Ovary (tissue), 9 donors: ENCODE data around the gene SPRR1A. TPM values are rescaled to one million over a fixed set of nuclear protein-coding genes. Genes with fewer than 3 reads are reported as not detected.

Source experiments
- DNase-seq, 5 donors: peaks; one replicate each; pipeline ENCODE4 v3.0.0-alpha.2; 2019 to 2020
- H3K27ac ChIP-seq, 2 donors: fragments of 200-600 bp; one replicate each; pipeline versions ENCODE4 v1.5.1 to v1.8.0; 2019 to 2022
- H3K27me3 ChIP-seq: fragments of 200-600 bp; one replicate; pipeline ENCODE4 v1.8.0; 2022
- H3K36me3 ChIP-seq: fragments of 200-600 bp; sonication (generic); one replicate; pipeline ENCODE4 v1.5.1; 2019
- H3K4me1 ChIP-seq: one replicate; pipeline ENCODE4 v1.8.1; 2013; ENCODE audit warnings: mild to moderate bottlenecking, moderate library complexity; ENCODE audit not compliant: insufficient read depth
- H3K4me3 ChIP-seq: fragments of 200-600 bp; sonication (generic); one replicate; pipeline ENCODE4 v1.5.1; 2017
- H3K9me3 ChIP-seq, 2 donors: fragments of 200-600 bp in 1 of 2; sonication (generic) in 1 of 2; one replicate each; pipeline versions ENCODE4 v1.5.1 to v1.8.1; 2013 to 2019; ENCODE audit warnings: mild to moderate bottlenecking in 1 of 2, moderate library complexity in 1 of 2
- EP300 ChIP-seq: sonication (generic); formaldehyde crosslinking; IDR thresholded peaks from one replicate; pipeline ENCODE4 v1.6.1; 2017; ENCODE audit warnings: antibody characterized with exemption
- POLR2A ChIP-seq: fragments of 450-650 bp; IDR thresholded peaks from one replicate; pipeline ENCODE4 v1.6.1; 2017; ENCODE audit warnings: antibody characterized with exemption, mild to moderate bottlenecking, moderate library complexity
- WGBS, 3 donors: extraction: QIAGEN DNeasy Blood & Tissue Kit in 1 of 3; methylation state at CpG; one replicate each; pipeline versions ENCODE4 v1.1.5 to v1.1.7; 2013 to 2017; 5-methylcytosine and 5-hydroxymethylcytosine counted together
- intact Hi-C, 4 donors: fragments of 100-400 bp; cut with DNase I; formaldehyde crosslinking; loops; one replicate each; pipeline versions ENCODE4 v1.11.0 to v1.15.1; 2022 to 2023
- polyA plus RNA-seq, 2 donors: library from polyadenylated mRNA; stranded (reverse); fragments of 200-250 nt in 1 of 2; fragments of 350-450 nt in 1 of 2; fragmentation: Illumina TruSeq in 1 of 2; extraction: RNeasy Lipid Tissue Mini Kit (QIAGEN cat#74804) in 1 of 2; gene quantifications; one replicate each; pipeline ENCODE4 v1.2.3, GENCODE V29; 2013 to 2014
- total RNA-seq, 7 donors: library from RNA; depleted of rRNA in 2 of 7; stranded (reverse); fragments of >200 nt in 2 of 7; fragmentation: NEBNext Ultra II Directional in 3 of 7; extraction: Animal tissue kit (Norgen Biotek cat#: 25700) in 3 of 7; gene quantifications; one replicate each; pipeline versions ENCODE4 v1.1.0 to v1.2.4, GENCODE V29; 2016 to 2023
- TF ChIP-seq, protein P1 (sequence below), 3 donors: fragments of 450-650 bp in 2 of 3; fragments of 200-600 bp in 1 of 3; IDR thresholded peaks; one replicate each; pipeline versions ENCODE4 v1.5.1 to v1.8.0; 2016 to 2022; ENCODE audit warnings: antibody characterized with exemption in 3 of 3, mild to moderate bottlenecking in 1 of 3
- donor health status: DM: no; HTN: no; CAD: no; lungs with moderate emphysema.
- donor health status: DM: no; HTN: no; CAD: no.
- donor health status: Bipolar disorder and iron deficiency.
- donor health status: DM: yes; HTN: yes; CAD: no.
- donor health status: DM: no; HTN: no; CAD: no.
- donor health status: DM: yes; HTN: yes; CAD: no.

The SPRR1A gene
- total and polyA plus RNA-seq, 9 donors: not detected

DNA sequence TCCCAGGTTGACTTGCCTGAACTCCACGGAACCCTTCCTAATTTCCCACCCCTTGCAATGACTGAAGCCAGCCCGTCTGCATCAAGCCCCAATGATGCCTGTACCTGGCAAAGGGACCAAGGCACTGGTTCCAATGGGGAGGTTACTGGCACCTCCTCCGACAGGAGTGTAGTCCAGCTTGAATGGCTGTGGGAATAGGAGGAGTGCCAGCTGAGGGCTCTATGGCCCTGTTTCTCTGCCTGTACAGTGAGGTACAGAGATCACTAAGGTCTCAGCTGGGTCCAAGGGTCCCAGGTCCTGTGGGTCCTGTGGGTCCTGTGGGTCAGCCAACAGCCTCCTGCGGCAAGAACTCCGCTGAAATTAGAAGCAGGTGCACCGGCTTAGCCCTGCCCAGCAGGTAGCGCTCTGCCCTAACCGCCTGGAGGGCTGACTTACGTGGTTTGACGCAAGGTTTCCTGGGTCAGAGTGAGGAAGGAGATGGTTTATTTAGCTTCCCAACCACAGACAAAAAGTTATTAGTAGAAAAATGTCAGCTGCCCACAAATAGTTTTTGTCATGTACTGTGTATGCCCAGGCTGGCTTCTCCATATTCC is 23.3 kb upstream of the SPRR1A start:
- Histone ChIP-seq H3K4me1 (no peaks in the 10 kb centered on the region), H3K4me3 (no peak overlapping the region), H3K9me3 (no peaks in the 10 kb centered on the region), H3K27me3 (no peaks in the 10 kb centered on the region), H3K27ac (no peak overlapping the region), H3K36me3 (no peaks in the 10 kb centered on the region)
- intact Hi-C loops: no loop called here
- DNase-seq: no peak
- TF ChIP-seq, protein P1, sequence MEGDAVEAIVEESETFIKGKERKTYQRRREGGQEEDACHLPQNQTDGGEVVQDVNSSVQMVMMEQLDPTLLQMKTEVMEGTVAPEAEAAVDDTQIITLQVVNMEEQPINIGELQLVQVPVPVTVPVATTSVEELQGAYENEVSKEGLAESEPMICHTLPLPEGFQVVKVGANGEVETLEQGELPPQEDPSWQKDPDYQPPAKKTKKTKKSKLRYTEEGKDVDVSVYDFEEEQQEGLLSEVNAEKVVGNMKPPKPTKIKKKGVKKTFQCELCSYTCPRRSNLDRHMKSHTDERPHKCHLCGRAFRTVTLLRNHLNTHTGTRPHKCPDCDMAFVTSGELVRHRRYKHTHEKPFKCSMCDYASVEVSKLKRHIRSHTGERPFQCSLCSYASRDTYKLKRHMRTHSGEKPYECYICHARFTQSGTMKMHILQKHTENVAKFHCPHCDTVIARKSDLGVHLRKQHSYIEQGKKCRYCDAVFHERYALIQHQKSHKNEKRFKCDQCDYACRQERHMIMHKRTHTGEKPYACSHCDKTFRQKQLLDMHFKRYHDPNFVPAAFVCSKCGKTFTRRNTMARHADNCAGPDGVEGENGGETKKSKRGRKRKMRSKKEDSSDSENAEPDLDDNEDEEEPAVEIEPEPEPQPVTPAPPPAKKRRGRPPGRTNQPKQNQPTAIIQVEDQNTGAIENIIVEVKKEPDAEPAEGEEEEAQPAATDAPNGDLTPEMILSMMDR (IDR thresholded peaks at IDR 0.05): no peak
- TF ChIP-seq EP300: no peak
- TF ChIP-seq POLR2A: no peak
- WGBS, 3 donors: 88 to 93% (median 91%) methylated on average over 10 of the region's 10 CpGs

DNA sequence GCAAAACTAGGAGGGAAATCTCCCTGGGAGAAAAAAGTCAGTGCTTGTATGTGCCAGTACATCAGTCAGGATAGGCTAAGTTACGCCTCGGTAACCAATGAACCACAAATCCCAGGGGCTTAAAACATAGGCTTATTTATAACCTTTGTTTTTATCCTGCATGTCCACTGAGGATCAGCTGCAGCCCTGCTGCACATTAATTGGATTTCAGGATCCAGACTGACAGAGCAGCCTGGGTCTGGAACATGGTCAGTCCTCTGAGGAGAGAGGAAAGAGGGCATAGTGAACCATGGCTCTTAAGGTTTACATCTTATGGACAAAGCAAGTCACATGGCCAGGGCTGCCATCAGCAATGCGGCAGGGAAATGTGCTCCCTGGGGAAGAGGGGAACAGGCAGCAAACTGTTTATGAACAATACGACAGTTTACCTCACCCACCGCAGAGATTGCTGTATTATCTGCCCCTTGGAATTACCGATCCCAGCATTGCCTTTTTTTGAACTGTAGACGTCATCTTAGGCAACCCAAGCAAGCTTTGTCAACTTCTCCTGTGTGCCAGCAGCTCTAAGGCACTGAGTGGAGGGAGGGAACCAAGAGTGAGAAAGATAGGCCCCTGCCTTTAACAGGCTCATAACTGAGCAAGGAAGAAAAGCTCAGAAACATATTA is 22.5 kb upstream of the SPRR1A start:
- Histone ChIP-seq H3K9me3 (no peaks in the 10 kb centered on the region), H3K27me3 (no peaks in the 10 kb centered on the region), H3K4me1 (no peaks in the 10 kb centered on the region), H3K4me3 (no peak overlapping the region), H3K27ac (no peak overlapping the region), H3K36me3 (no peaks in the 10 kb centered on the region)
- intact Hi-C loops: no loop called here
- no peak for TF ChIP-seq POLR2A
- TF ChIP-seq, protein P1 (IDR thresholded peaks at IDR 0.05): no peak
- TF ChIP-seq EP300: no peak
- no peak for DNase-seq
- WGBS, 3 donors: 89 to 94% (median 89%) methylated on average over 7 of the region's 7 CpGs

DNA sequence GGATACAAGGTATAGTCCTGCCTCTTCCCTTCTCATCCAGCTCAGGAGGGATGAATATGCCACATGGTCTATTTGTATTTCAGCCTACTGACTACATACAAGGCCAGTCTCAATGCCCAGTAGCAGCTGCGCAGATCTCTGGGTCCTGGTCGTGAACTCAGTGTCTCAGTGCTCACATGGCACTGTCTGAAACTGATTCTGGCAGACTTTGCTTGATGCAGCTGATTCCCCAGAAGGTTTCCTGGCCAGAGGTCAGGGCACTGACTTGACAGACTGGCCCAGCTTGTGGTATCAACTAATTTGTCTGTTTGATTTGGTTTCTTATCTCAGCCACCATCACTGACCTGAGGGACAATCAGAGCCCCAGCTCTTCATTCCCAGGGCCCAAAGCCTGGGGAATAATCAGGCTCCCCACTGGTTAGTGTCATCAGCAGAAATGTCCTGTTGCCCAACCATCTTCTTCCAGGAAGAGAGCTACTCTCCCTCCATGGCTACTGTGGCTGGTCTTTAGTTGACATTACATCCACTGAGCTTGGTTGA is 20.9 kb upstream of the SPRR1A start:
- Histone ChIP-seq H3K27ac (no peak overlapping the region), H3K27me3 (no peaks in the 10 kb centered on the region), H3K9me3 (no peaks in the 10 kb centered on the region), H3K4me3 (no peak overlapping the region), H3K36me3 (no peaks in the 10 kb centered on the region), H3K4me1 (no peaks in the 10 kb centered on the region)
- TF ChIP-seq EP300 (no peak), POLR2A (no peak)
- TF ChIP-seq, protein P1 (IDR thresholded peaks at IDR 0.05): no peak
- intact Hi-C loops: no loop called here
- WGBS, 3 donors: 77 to 96% (median 87%) methylated on average over 2 of the region's 2 CpGs
- no peak for DNase-seq

DNA sequence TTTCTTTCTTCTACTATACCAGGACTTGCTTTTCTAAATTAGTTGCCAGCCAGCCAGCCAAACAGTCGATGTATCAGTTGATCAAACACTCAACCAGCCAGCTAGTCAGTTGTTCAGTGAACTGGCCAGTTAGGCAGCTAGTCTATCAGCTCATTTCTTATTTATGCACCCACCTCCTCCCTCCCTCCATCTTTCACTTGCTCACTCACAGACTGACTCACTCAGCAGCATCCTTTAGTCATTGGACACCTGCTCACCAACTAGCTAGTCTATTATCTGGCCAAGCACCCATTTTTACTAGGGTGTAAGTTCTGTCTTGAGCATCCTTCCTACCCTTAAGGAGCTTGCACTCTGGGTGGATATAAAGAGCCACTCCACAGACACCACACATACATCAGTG is 19.3 kb upstream of the SPRR1A start:
- Histone ChIP-seq H3K27ac (no peak overlapping the region), H3K4me1 (no peaks in the 10 kb centered on the region), H3K27me3 (no peaks in the 10 kb centered on the region), H3K4me3 (no peak overlapping the region), H3K36me3 (no peaks in the 10 kb centered on the region), H3K9me3 (no peaks in the 10 kb centered on the region)
- DNase-seq: no peak
- intact Hi-C loops: no loop called here
- TF ChIP-seq POLR2A: no peak
- TF ChIP-seq, protein P1 (IDR thresholded peaks at IDR 0.05): no peak
- TF ChIP-seq EP300: no peak
- WGBS, 3 donors: 78 to 89% (median 87%) methylated on average over 1 of the region's 1 CpG
